ENCODE data around the gene SLC12A9.
"Not testable (repeated sequence)": the region's sequence is repeated elsewhere in the genome, so short reads cannot be mapped to it uniquely, and the experiment has no call there.

SLC12A9 gene

DNA sequence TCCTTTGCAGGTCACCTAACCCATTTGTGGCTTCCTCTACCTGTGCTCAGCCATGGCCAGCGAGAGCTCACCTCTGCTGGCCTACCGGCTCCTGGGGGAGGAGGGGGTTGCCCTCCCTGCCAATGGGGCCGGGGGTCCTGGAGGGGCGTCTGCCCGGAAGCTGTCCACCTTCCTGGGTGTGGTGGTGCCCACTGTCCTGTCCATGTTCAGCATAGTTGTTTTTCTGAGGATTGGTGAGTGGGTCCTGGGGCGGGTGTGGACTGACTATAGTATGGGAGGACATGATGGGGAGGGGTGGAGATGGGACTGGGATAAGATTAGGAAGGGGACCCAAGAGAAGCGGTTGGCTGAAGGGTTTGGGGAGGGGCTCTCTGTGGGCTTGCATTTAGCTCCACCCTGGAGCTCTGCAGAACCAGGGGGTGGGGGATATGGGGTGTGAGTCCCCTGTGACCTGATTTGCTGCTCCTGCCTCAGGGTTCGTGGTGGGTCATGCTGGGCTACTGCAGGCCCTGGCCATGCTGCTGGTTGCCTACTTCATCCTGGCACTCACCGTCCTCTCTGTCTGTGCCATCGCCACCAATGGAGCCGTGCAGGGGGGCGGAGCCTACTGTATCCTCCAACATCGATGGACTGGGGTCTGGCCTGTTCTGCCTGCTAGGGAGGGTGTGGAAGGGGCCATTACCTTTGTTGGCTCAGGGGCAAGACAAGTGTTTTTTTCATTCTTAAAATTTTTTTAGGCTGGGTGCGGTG lies 1.8 kb downstream of the SLC12A9 start:
- Histone ChIP-seq H3K36me3 (ENCODE audit: insufficient read depth, low read length) (peaks cover 4% of the 10 kb centered on the region), H3K4me2 (ENCODE audit: low read length) (no peak overlapping the region)

DNA sequence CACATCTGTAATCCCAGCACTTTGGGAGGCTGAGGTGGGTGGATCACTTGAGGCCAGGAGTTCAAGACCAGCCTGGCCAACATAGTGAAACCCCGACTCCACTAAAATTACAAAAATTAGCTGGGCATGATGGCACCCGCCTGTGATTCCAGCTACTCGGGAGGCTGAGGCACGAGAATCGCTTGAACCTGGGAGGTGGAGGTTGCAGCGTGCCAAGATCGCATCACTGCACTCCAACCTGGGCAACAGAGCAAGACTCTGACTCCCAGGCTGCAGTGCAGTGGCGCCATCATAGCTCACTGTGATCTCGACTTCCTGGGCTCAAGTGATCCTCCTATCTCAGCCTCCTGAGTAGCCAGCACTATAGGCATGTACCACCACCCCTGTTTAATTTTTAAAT lies 2.4 kb downstream of the SLC12A9 start:
- H3K4me2 ChIP-seq (ENCODE audit: low read length); H3K9ac ChIP-seq (ENCODE audit: low read depth, low read length); H3K4me1 ChIP-seq (ENCODE audit: control insufficient read depth, insufficient read depth, low read length); H3K36me3 ChIP-seq (ENCODE audit: insufficient read depth, low read length); H3K9me3 ChIP-seq (replicated peaks; ENCODE audit: low read length); H3K4me3 ChIP-seq (ENCODE audit: low read length); H3K27me3 ChIP-seq (ENCODE audit: control insufficient read depth, insufficient read depth, low read length): not testable (repeated sequence)

More for the DNA sequence above, 1.8 kb downstream of the SLC12A9 start:
- Histone ChIP-seq H3K9ac (ENCODE audit: low read depth, low read length) (no peak overlapping the region), H3K4me1 (ENCODE audit: control insufficient read depth, insufficient read depth, low read length) (peaks cover 7% of the 10 kb centered on the region), H3K9me3 (replicated peaks; ENCODE audit: low read length) (no peaks in the 10 kb centered on the region), H3K27me3 (ENCODE audit: control insufficient read depth, insufficient read depth, low read length) (no peaks in the 10 kb centered on the region), H3K4me3 (ENCODE audit: low read length) (no peak overlapping the region)

DNA sequence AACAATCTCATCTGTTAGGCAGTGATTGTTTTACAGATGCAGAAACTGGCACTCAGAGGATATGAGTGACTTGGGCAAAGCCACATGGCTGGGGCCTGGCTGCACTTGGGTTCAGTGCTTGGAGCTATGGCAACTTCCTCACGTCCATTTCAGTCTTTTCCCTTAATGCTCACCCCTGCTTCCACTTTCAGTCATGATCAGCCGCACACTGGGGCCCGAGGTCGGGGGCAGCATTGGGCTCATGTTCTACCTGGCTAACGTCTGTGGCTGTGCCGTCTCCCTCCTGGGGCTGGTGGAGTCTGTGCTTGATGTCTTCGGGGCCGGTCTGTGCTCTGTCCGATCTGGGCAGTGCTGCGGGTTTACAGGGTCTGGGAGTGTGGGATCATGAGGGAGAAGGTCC lies 3.0 kb downstream of the SLC12A9 start:
- Histone ChIP-seq H3K4me2 (ENCODE audit: low read length) (no peak overlapping the region), H3K9ac (ENCODE audit: low read depth, low read length) (no peak overlapping the region), H3K27me3 (ENCODE audit: control insufficient read depth, insufficient read depth, low read length) (no peaks in the 10 kb centered on the region), H3K9me3 (replicated peaks; ENCODE audit: low read length) (no peaks in the 10 kb centered on the region), H3K4me1 (ENCODE audit: control insufficient read depth, insufficient read depth, low read length) (peaks cover 7% of the 10 kb centered on the region), H3K4me3 (ENCODE audit: low read length) (no peak overlapping the region), H3K36me3 (ENCODE audit: insufficient read depth, low read length) (peaks cover 11% of the 10 kb centered on the region)

DNA sequence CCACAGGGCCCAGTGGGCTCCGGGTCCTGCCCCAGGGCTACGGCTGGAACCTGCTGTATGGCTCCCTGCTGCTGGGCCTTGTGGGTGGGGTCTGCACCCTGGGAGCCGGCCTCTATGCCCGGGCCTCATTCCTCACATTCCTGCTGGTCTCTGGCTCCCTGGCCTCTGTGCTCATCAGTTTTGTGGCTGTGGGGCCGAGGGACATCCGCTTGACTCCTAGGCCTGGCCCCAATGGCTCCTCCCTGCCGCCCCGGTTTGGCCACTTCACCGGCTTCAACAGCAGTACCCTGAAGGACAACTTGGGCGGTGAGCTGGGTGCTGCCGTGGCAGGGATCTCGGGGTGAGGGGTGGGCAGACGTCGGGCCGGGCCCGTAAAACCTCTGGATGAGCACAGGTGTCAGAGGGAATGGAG lies 4.4 kb downstream of the SLC12A9 start:
- Histone ChIP-seq H3K9me3 (replicated peaks; ENCODE audit: low read length) (no peaks in the 10 kb centered on the region), H3K4me2 (ENCODE audit: low read length) (no peak overlapping the region), H3K4me3 (ENCODE audit: low read length) (no peak overlapping the region), H3K36me3 (ENCODE audit: insufficient read depth, low read length) (peaks cover 20% of the 10 kb centered on the region), H3K9ac (ENCODE audit: low read depth, low read length) (no peak overlapping the region), H3K27me3 (ENCODE audit: control insufficient read depth, insufficient read depth, low read length) (no peaks in the 10 kb centered on the region), H3K4me1 (ENCODE audit: control insufficient read depth, insufficient read depth, low read length) (peaks cover 7% of the 10 kb centered on the region)

DNA sequence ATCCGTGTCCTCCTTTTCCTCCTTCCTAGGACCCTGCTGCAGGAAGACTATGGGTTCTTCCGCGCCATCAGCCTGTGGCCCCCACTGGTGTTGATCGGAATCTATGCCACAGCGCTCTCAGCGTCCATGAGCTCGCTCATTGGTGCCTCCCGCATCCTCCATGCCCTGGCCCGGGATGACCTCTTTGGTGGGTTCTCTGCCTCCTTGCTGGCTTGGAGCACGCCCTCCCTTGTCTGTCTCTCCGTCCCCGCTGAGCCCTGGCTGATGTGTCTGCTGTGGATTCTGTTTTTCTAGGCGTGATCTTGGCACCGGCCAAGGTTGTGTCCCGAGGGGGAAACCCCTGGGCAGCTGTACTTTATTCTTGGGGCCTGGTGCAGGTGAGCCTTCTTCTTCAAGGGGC lies 7.3 kb downstream of the SLC12A9 start:
- H3K4me1 ChIP-seq (ENCODE audit: control insufficient read depth, insufficient read depth, low read length): no peaks in the 10 kb centered on the region
- H3K36me3 ChIP-seq (ENCODE audit: insufficient read depth, low read length): peaks cover 24% of the 10 kb centered on the region
- H3K4me3 ChIP-seq (ENCODE audit: low read length): no peak overlapping the region
- H3K9me3 ChIP-seq (replicated peaks; ENCODE audit: low read length): no peaks in the 10 kb centered on the region
- no peak overlapping the region for H3K4me2 ChIP-seq (ENCODE audit: low read length)
- H3K27me3 ChIP-seq (ENCODE audit: control insufficient read depth, insufficient read depth, low read length): no peaks in the 10 kb centered on the region
- H3K9ac ChIP-seq (ENCODE audit: low read depth, low read length): no peak overlapping the region

DNA sequence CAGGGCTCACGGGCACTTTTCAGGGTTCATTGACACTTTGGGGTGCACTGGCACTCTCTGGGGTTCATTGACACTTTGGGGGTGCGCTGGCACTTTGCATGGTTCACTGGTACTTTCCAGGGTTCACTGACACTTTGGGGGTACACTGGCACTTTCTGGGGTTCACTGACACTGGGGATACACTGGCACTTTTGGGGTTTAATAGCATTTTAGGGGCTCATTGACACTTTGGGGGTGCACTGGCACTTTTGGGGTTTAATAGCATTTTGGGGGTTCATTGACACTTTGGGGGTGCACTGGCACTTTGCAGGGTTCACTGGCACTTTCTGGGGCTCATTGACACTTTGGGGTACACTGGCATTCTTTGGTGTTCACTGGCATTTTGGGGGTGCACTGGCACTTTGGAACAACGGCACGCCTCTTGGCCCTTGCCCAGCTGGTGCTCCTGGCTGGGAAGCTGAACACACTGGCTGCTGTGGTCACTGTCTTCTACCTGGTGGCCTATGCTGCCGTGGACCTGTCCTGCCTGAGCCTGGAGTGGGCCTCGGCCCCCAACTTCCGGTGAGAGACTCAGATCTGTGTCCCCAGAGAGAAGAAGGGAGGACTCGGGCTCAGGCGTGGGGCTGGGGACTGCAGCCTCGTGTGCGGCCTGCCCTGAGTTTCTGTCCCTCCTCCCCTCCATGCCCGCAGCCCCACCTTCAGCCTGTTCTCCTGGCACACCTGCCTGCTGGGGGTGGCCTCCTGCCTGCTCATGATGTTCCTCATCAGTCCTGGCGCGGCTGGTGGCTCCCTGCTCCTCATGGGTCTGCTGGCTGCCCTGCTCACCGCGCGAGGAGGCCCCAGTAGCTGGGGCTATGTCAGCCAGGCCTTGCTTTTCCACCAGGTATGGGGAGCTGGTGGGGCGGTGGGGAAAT lies 8.4 kb downstream of the SLC12A9 start:
- H3K9ac ChIP-seq (ENCODE audit: low read depth, low read length): no peak overlapping the region

DNA sequence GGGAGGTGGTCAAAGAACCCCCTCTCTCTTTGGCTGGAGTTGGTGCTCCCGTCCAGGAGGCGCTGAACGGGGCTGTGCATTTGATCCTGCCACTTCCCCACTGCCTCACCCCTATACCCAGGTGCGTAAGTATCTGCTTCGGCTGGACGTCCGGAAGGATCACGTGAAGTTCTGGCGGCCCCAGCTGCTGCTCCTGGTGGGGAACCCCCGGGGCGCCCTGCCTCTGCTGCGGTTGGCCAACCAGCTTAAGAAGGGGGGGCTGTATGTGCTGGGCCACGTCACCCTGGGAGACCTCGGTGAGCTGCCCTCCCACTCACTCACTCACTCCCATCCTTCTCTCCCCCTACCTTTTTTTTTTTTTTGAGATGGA lies 9.1 kb downstream of the SLC12A9 start:
- Histone ChIP-seq H3K4me1 (ENCODE audit: control insufficient read depth, insufficient read depth, low read length) (peaks cover 13% of the 10 kb centered on the region), H3K27me3 (ENCODE audit: control insufficient read depth, insufficient read depth, low read length) (no peaks in the 10 kb centered on the region), H3K9me3 (replicated peaks; ENCODE audit: low read length) (no peaks in the 10 kb centered on the region), H3K36me3 (ENCODE audit: insufficient read depth, low read length) (peaks cover 24% of the 10 kb centered on the region), H3K4me3 (ENCODE audit: low read length) (no peak overlapping the region), H3K4me2 (ENCODE audit: low read length) (no peak overlapping the region), H3K9ac (ENCODE audit: low read depth, low read length) (no peak overlapping the region)

More for the DNA sequence above, 8.4 kb downstream of the SLC12A9 start:
- H3K36me3 ChIP-seq (ENCODE audit: insufficient read depth, low read length): peaks cover 24% of the 10 kb centered on the region
- H3K4me2 ChIP-seq (ENCODE audit: low read length): no peak overlapping the region
- no peaks in the 10 kb centered on the region for H3K27me3 ChIP-seq (ENCODE audit: control insufficient read depth, insufficient read depth, low read length)
- H3K4me1 ChIP-seq (ENCODE audit: control insufficient read depth, insufficient read depth, low read length): peaks cover 6% of the 10 kb centered on the region
- H3K9me3 ChIP-seq (replicated peaks; ENCODE audit: low read length): no peaks in the 10 kb centered on the region
- H3K4me3 ChIP-seq (ENCODE audit: low read length): no peak overlapping the region

DNA sequence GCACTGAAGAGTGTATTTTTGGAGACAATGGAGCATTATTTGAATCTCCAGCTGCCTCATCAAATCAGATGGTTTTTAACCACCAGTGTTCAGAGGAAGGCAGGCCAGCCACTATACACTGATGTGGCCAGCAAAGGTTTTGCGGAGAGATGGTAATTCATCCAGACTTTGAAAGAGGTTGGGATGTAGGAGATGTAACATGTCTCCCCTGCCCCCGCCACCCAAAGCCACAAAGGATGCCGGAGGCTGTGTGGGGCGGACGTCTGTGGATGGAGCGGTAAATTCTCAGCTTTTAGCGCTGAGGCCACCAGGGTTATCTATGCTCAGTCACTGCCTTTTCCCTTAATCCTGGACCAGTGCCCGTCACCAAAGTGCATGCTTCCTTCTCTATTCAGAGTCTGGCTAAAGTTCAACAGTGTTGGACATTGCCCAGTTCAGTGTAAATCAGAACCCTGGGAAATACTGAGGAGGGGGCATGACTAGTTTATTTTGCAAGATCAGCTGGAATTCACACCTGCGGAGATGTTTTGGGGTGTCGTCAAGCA lies 11.0 kb downstream of the SLC12A9 start:
- Histone ChIP-seq H3K4me3 (ENCODE audit: low read length) (no peak overlapping the region), H3K9me3 (replicated peaks; ENCODE audit: low read length) (no peaks in the 10 kb centered on the region), H3K4me2 (ENCODE audit: low read length) (no peak overlapping the region), H3K36me3 (ENCODE audit: insufficient read depth, low read length) (peaks cover 31% of the 10 kb centered on the region), H3K4me1 (ENCODE audit: control insufficient read depth, insufficient read depth, low read length) (peaks cover 21% of the 10 kb centered on the region), H3K27me3 (ENCODE audit: control insufficient read depth, insufficient read depth, low read length) (no peaks in the 10 kb centered on the region), H3K9ac (ENCODE audit: low read depth, low read length) (no peak overlapping the region)

DNA sequence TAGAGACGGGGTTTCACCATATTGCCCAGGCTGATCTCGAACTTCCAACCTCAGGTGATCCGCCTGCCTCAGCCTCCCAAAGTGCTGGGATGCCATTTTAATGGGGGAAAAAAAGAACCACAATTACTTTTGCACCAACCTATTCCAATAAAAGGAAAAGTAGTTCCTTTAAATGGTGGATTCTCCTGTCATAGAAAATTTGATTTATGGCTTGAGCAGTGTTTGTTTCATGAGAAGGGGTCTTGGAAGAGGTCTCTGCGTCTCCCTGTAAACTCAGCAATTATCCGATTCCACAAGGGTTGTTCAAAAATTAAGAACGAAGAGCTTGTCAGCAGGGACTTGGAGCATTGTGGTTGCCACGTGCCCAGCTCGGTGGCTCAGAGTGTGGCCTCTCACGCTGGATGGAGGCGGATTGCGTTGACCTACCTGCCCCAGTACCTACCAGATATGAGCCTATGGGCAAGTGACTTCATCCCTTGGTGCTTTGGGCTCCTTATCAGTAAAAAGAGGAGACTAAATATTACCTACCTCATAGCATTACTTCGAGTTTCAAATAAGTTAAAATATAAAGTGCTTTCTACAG lies 11.8 kb downstream of the SLC12A9 start:
- no peaks in the 10 kb centered on the region for H3K27me3 ChIP-seq (ENCODE audit: control insufficient read depth, insufficient read depth, low read length)
- peaks cover 27% of the 10 kb centered on the region for H3K36me3 ChIP-seq (ENCODE audit: insufficient read depth, low read length)
- H3K9me3 ChIP-seq (replicated peaks; ENCODE audit: low read length): no peaks in the 10 kb centered on the region
- H3K4me1 ChIP-seq (ENCODE audit: control insufficient read depth, insufficient read depth, low read length): peaks cover 26% of the 10 kb centered on the region
- no peak overlapping the region for H3K4me2 ChIP-seq (ENCODE audit: low read length)
- no peak overlapping the region for H3K9ac ChIP-seq (ENCODE audit: low read depth, low read length)
- H3K4me3 ChIP-seq (ENCODE audit: low read length): no peak overlapping the region

DNA sequence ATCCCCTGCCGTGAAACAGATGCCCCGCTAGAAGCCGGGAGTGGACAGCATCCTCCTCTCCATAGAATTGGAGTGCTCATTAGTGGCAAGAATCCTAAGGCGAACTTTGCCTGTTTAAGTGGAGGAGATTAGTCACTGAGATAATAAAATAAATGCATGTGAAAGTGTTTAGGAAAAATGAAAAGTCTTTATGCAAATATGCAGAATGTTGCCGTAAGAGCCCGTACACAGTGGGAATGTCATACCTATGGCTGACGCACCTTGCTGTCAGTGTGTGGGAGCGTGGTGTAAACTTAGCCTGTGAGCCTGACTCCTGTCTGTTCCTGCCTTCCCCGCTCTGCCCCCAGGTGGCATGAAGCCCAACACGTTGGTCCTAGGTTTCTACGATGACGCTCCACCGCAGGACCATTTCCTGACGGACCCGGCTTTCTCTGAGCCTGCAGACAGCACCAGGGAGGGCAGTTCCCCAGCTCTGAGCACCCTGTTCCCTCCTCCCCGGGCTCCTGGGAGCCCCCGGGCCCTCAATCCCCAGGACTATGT lies 12.9 kb downstream of the SLC12A9 start:
- peak overlapping the region; percentile 100 for H3K9ac ChIP-seq (ENCODE audit: low read depth, low read length)
- no peaks in the 10 kb centered on the region for H3K9me3 ChIP-seq (replicated peaks; ENCODE audit: low read length)
- peak overlapping the region; percentile 100 for H3K4me3 ChIP-seq (ENCODE audit: low read length)
- peaks cover 27% of the 10 kb centered on the region for H3K36me3 ChIP-seq (ENCODE audit: insufficient read depth, low read length)
- H3K4me2 ChIP-seq (ENCODE audit: low read length): peak overlapping the region; percentile 96
- no peaks in the 10 kb centered on the region for H3K27me3 ChIP-seq (ENCODE audit: control insufficient read depth, insufficient read depth, low read length)
- H3K4me1 ChIP-seq (ENCODE audit: control insufficient read depth, insufficient read depth, low read length): peaks cover 31% of the 10 kb centered on the region

Data from skeletal muscle satellite cell (primary cell).